ENCODE measurements around the gene CLEC18B.
"Not testable (repeated sequence)": the region's sequence is repeated elsewhere in the genome, so short reads cannot be mapped to it uniquely, and the experiment has no call there.

CLEC18B gene

DNA sequence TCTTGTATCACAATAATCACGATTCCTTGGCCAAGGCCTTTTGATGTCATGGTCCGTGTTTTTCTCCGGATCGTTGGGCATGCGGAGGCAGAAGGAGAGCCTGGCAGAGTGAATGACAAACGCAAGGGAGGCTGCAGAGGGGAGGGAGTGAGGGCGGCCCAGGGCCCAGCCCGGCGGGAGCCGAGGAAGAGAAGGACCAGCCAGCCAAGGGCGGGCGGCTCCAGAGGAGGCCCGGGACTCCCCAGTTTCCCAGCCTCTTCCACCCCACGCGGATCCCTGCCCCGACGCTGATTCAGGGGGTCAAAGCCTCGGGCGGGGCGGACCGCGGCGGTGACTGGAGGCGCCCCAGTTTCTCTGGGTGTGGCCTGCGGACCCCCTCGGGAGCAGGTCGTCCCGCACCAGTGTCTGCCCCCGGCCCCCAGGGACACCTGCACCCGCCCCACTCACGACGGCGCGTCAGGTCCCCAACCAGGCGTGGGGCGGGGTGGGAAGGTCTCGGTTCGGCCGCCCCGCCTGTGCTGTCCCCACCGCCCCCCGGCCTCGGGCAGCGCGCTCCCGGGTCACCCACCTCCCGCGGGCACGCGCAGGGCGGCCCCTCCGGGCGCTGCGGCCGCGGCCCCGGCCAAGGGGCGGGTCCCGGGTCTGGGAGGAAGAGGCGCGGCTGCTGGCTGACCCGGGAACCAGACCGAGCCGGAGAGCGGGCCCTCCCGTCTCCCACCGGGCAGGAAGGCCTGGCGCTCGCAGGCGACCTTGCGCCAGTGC, 14.5 kb downstream of the CLEC18B start:
- H3K27ac ChIP-seq (ENCODE audit: insufficient read depth in 1 of 2, low read depth in 1 of 2, low read length in 2 of 2, poor library complexity in 1 of 2, severe bottlenecking in 2 of 2); H3K27me3 ChIP-seq (replicated peaks in 2 of 5; ENCODE audit: control insufficient read depth in 4 of 5, insufficient read depth in 5 of 5, low read length in 4 of 5); CTCF ChIA-PET; H3K9me3 ChIP-seq (ENCODE audit: control extremely low read depth in 1 of 5, control insufficient read depth in 4 of 5, insufficient read depth in 2 of 5, low read depth in 1 of 5, low read length in 4 of 5); H3K4me1 ChIP-seq (ENCODE audit: control extremely low read depth in 1 of 4, control insufficient read depth in 4 of 4, insufficient read depth in 4 of 4, low read length in 3 of 4); DNase-seq; POLR2A ChIA-PET; H3K36me3 ChIP-seq (ENCODE audit: control insufficient read depth in 4 of 4, insufficient read depth in 4 of 4, low read length in 3 of 4): not testable (repeated sequence)
- peak overlapping the region in 4 of 7 experiments; percentile 15 to 76 (median 48) for H3K4me3 ChIP-seq (ENCODE audit: control insufficient read depth in 1 of 7, extremely low read depth in 1 of 7, insufficient read depth in 4 of 7, low read depth in 2 of 7, low read length in 6 of 7)
- no CpG with 5 or more reads among the region's 71 CpGs for WGBS (ENCODE audit: insufficient coverage)

DNA sequence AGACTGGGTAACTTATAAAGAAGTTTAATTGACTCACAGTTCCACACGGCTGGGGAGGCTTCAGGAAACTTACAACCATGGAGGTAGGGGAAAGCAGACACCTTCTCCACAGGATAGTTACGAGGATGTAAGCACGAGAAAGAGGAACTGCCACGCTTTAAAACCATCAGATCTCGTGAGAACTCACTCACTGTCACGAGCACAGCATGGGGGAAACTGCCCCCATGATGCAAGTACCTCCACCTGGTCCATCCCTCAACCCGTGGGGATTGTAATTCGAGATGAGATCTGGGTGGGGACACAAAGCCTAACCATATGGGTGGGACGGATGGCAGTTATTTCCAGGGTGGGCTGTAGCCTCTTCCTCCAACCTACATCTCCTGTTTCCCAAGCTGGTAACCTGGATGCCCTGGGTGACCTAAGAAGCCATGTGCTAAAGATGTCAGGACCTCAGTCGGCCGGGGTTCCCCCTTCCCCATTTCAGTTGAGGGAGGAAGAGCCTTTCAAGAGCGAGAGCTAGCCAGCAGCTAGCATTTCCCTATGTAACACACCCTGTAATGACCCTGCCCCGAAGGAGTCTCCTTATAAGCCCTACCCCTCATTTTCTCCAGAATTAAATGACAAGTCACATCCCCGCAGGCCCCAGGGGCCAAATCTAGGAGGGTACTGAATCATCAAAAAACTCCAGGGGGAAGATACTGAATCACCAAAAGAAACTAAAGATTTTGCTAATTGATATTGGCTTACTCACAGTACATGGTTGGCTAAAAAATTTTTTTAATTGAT, 16.9 kb downstream of the CLEC18B start:
- CTCF ChIA-PET = not testable (repeated sequence)

DNA sequence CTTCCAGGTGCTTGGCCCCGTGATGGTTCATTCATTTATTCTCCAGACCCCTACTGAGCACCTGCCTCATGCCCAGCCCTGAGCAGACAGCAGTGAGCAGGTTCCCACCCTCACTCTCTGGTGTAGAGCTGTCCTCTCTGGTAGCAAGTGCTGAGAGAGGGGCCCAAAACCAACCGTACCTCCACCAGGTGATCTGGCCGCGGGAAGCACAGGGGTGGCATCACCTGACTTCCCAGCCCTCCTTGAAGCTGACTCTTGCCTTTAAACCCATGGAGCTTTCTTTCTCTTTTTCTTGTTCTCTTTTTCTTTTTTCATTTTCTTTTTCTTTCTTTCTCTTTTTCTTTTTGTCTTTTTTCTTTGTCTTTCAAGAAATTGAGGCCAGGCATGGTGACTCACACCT, 21.0 kb downstream of the CLEC18B start:
- H3K4me3 ChIP-seq (ENCODE audit: control insufficient read depth in 1 of 7, extremely low read depth in 1 of 7, insufficient read depth in 4 of 7, low read depth in 2 of 7, low read length in 6 of 7); DNase-seq; H3K27me3 ChIP-seq (replicated peaks in 2 of 5; ENCODE audit: control insufficient read depth in 4 of 5, insufficient read depth in 5 of 5, low read length in 4 of 5); H3K9me3 ChIP-seq (ENCODE audit: control extremely low read depth in 1 of 5, control insufficient read depth in 4 of 5, insufficient read depth in 2 of 5, low read depth in 1 of 5, low read length in 4 of 5); H3K36me3 ChIP-seq (ENCODE audit: control insufficient read depth in 4 of 4, insufficient read depth in 4 of 4, low read length in 3 of 4); H3K27ac ChIP-seq (ENCODE audit: insufficient read depth in 1 of 2, low read depth in 1 of 2, low read length in 2 of 2, poor library complexity in 1 of 2, severe bottlenecking in 2 of 2); CTCF ChIA-PET; POLR2A ChIA-PET: not testable (repeated sequence)
- peaks cover 0 to 26% (median 15%) of the 10 kb centered on the region in 4 experiments for H3K4me1 ChIP-seq (ENCODE audit: control extremely low read depth in 1 of 4, control insufficient read depth in 4 of 4, insufficient read depth in 4 of 4, low read length in 3 of 4)
- 100% methylated on average over 3 of the region's 4 CpGs for WGBS (ENCODE audit: insufficient coverage)

More for the DNA sequence above, 16.9 kb downstream of the CLEC18B start:
- H3K27ac ChIP-seq (ENCODE audit: insufficient read depth in 1 of 2, low read depth in 1 of 2, low read length in 2 of 2, poor library complexity in 1 of 2, severe bottlenecking in 2 of 2); H3K36me3 ChIP-seq (ENCODE audit: control insufficient read depth in 4 of 4, insufficient read depth in 4 of 4, low read length in 3 of 4); H3K4me1 ChIP-seq (ENCODE audit: control extremely low read depth in 1 of 4, control insufficient read depth in 4 of 4, insufficient read depth in 4 of 4, low read length in 3 of 4); DNase-seq; H3K9me3 ChIP-seq (ENCODE audit: control extremely low read depth in 1 of 5, control insufficient read depth in 4 of 5, insufficient read depth in 2 of 5, low read depth in 1 of 5, low read length in 4 of 5); POLR2A ChIA-PET; H3K4me3 ChIP-seq (ENCODE audit: control insufficient read depth in 1 of 7, extremely low read depth in 1 of 7, insufficient read depth in 4 of 7, low read depth in 2 of 7, low read length in 6 of 7); H3K27me3 ChIP-seq (replicated peaks in 2 of 5; ENCODE audit: control insufficient read depth in 4 of 5, insufficient read depth in 5 of 5, low read length in 4 of 5): not testable (repeated sequence)
- no CpG with 5 or more reads among the region's 14 CpGs for WGBS (ENCODE audit: insufficient coverage)

DNA sequence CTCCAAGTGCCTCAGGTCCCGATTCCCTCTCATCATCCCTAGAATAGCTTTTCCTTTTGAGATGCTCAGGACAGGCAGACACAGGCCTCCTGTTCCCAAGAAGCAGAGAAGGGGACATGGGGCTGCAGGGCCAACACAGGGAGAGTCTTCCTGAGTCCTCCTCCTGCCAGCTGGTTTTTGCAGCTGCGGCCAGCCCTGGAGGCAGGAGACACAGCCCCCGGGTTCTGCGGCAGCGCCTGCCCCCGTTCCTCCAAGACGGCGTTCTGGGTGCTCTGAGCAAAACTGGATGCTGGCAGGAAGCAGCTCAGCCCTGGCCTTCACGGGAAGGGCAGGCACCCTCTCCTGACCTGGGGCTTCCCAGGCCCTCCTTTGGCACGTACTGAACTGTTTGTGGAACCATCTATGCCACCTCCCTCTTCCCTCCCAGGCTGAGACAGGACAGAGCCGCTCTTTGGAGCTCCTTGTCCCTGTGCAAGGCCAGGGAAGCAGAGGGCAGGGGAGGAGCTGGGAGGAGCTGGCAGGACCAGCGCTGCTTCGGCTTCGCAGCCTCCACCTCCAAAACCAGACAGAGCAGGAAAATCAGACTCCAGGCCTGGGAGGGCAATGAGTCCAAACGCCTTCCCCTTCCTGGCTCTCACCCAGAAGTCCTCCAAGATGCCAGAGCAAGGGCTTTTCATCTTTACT, 22.9 kb downstream of the CLEC18B start:
- H3K4me3 ChIP-seq (ENCODE audit: control insufficient read depth in 1 of 7, extremely low read depth in 1 of 7, insufficient read depth in 4 of 7, low read depth in 2 of 7, low read length in 6 of 7); CTCF ChIA-PET; H3K9me3 ChIP-seq (ENCODE audit: control extremely low read depth in 1 of 5, control insufficient read depth in 4 of 5, insufficient read depth in 2 of 5, low read depth in 1 of 5, low read length in 4 of 5); H3K27me3 ChIP-seq (replicated peaks in 2 of 5; ENCODE audit: control insufficient read depth in 4 of 5, insufficient read depth in 5 of 5, low read length in 4 of 5); H3K36me3 ChIP-seq (ENCODE audit: control insufficient read depth in 4 of 4, insufficient read depth in 4 of 4, low read length in 3 of 4); POLR2A ChIA-PET; H3K27ac ChIP-seq (ENCODE audit: insufficient read depth in 1 of 2, low read depth in 1 of 2, low read length in 2 of 2, poor library complexity in 1 of 2, severe bottlenecking in 2 of 2): not testable (repeated sequence)
- peaks cover 0 to 26% (median 15%) of the 10 kb centered on the region in 4 experiments for H3K4me1 ChIP-seq (ENCODE audit: control extremely low read depth in 1 of 4, control insufficient read depth in 4 of 4, insufficient read depth in 4 of 4, low read length in 3 of 4)
- DNase-seq = peak in 1 of 3 donors; percentile 16
- 100% methylated on average over 1 of the region's 15 CpGs for WGBS (ENCODE audit: insufficient coverage)

DNA sequence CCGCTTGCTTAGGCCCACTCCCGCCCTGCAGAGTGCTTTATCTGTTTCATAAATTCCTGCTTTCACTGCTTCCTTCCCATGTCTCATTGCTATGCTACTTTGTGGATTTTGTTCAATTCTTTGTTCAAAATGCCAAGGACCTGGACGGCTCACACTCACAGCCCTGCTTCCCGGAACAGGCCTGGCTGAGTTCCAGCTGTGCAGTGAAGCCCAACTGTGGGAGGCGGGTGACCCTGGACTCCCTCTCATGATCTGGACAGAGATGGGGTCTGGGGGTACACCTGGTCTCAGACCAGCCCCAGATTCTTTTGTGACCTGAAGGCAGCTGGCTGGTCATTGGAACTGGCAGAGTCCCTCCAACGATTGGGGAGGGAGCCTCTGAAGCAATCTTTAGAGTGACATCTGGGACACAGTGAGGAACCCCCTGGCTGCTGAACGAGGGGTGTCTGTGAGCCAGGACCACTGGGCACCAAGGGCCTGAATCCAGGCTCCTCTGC, 24.7 kb downstream of the CLEC18B start:
- H3K27ac ChIP-seq (ENCODE audit: insufficient read depth in 1 of 2, low read depth in 1 of 2, low read length in 2 of 2, poor library complexity in 1 of 2, severe bottlenecking in 2 of 2); H3K36me3 ChIP-seq (ENCODE audit: control insufficient read depth in 4 of 4, insufficient read depth in 4 of 4, low read length in 3 of 4); H3K27me3 ChIP-seq (replicated peaks in 2 of 5; ENCODE audit: control insufficient read depth in 4 of 5, insufficient read depth in 5 of 5, low read length in 4 of 5); CTCF ChIA-PET; H3K9me3 ChIP-seq (ENCODE audit: control extremely low read depth in 1 of 5, control insufficient read depth in 4 of 5, insufficient read depth in 2 of 5, low read depth in 1 of 5, low read length in 4 of 5); POLR2A ChIA-PET; H3K4me3 ChIP-seq (ENCODE audit: control insufficient read depth in 1 of 7, extremely low read depth in 1 of 7, insufficient read depth in 4 of 7, low read depth in 2 of 7, low read length in 6 of 7): not testable (repeated sequence)
- peak in 2 of 3 donors; percentile 11 to 24 for DNase-seq
- 41% methylated on average over 7 of the region's 7 CpGs for WGBS (ENCODE audit: insufficient coverage)
- H3K4me1 ChIP-seq (ENCODE audit: control extremely low read depth in 1 of 4, control insufficient read depth in 4 of 4, insufficient read depth in 4 of 4, low read length in 3 of 4) = peaks cover 0 to 26% (median 15%) of the 10 kb centered on the region in 4 experiments

DNA sequence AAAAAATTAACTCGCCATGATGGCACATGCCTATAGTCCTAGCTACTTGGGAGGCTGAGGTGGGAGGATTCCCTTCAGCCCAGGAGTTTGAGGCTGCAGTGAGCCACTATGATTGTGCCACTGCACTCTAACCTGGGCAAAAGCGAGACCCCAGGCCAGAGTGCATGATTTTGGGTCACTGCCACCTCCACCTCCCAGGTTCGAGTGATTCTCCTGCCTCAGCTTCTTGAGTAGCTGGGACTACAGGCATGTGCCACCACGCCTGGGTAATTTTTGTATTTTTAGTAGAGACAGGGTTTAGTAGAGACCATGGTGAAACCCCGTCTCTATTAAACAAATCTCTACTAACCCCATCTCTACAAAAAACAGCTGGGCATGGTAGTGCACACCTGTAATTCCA, 26.7 kb downstream of the CLEC18B start:
- H3K9me3 ChIP-seq (ENCODE audit: control extremely low read depth in 1 of 5, control insufficient read depth in 4 of 5, insufficient read depth in 2 of 5, low read depth in 1 of 5, low read length in 4 of 5); H3K27ac ChIP-seq (ENCODE audit: insufficient read depth in 1 of 2, low read depth in 1 of 2, low read length in 2 of 2, poor library complexity in 1 of 2, severe bottlenecking in 2 of 2); CTCF ChIA-PET; H3K36me3 ChIP-seq (ENCODE audit: control insufficient read depth in 4 of 4, insufficient read depth in 4 of 4, low read length in 3 of 4); H3K4me3 ChIP-seq (ENCODE audit: control insufficient read depth in 1 of 7, extremely low read depth in 1 of 7, insufficient read depth in 4 of 7, low read depth in 2 of 7, low read length in 6 of 7); POLR2A ChIA-PET; DNase-seq; H3K27me3 ChIP-seq (replicated peaks in 2 of 5; ENCODE audit: control insufficient read depth in 4 of 5, insufficient read depth in 5 of 5, low read length in 4 of 5): not testable (repeated sequence)
- no CpG with 5 or more reads among the region's 5 CpGs for WGBS (ENCODE audit: insufficient coverage)
- H3K4me1 ChIP-seq (ENCODE audit: control extremely low read depth in 1 of 4, control insufficient read depth in 4 of 4, insufficient read depth in 4 of 4, low read length in 3 of 4) = peaks cover 0 to 26% (median 15%) of the 10 kb centered on the region in 4 experiments

DNA sequence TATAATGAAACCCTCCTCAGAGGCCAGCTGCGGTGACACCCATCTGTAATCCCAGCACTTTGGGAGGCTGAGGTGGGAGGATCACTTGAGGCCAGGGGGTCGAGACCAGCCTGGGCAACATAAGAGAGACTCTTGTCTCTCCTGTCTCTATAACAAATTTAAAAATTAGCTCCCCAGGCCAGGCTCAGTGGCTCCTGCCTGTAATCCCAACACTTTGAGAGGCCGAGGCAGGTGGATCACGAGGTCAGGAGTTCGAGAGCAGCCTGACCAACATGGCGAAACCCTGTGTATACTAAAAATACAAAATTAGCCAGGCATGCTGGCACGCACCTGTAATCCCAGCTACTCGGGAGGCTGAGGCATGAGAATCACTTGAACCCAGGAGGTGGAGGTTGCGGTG, 27.1 kb downstream of the CLEC18B start:
- H3K9me3 ChIP-seq (ENCODE audit: control extremely low read depth in 1 of 5, control insufficient read depth in 4 of 5, insufficient read depth in 2 of 5, low read depth in 1 of 5, low read length in 4 of 5); H3K27me3 ChIP-seq (replicated peaks in 2 of 5; ENCODE audit: control insufficient read depth in 4 of 5, insufficient read depth in 5 of 5, low read length in 4 of 5); H3K27ac ChIP-seq (ENCODE audit: insufficient read depth in 1 of 2, low read depth in 1 of 2, low read length in 2 of 2, poor library complexity in 1 of 2, severe bottlenecking in 2 of 2); H3K4me3 ChIP-seq (ENCODE audit: control insufficient read depth in 1 of 7, extremely low read depth in 1 of 7, insufficient read depth in 4 of 7, low read depth in 2 of 7, low read length in 6 of 7); DNase-seq; CTCF ChIA-PET; H3K36me3 ChIP-seq (ENCODE audit: control insufficient read depth in 4 of 4, insufficient read depth in 4 of 4, low read length in 3 of 4); POLR2A ChIA-PET: not testable (repeated sequence)
- peaks cover 0 to 26% (median 15%) of the 10 kb centered on the region in 4 experiments for H3K4me1 ChIP-seq (ENCODE audit: control extremely low read depth in 1 of 4, control insufficient read depth in 4 of 4, insufficient read depth in 4 of 4, low read length in 3 of 4)
- 100% methylated on average over 7 of the region's 9 CpGs for WGBS (ENCODE audit: insufficient coverage)
